Measurements from ENCODE around the gene CDADC1. TPM values are rescaled to one million over a fixed set of nuclear protein-coding genes. Genes with fewer than 3 reads are reported as not detected.
A peak's percentile ranks its signal among the peaks of the same experiment; 100 is the strongest.

The CDADC1 gene
- total RNA-seq, 1 experiment from 2014 or later, result 19.3 TPM

- Histone ChIP-seq H3K79me2 (ENCODE audit: low read length) (no peaks in the 10 kb centered on the region), H3K9me2 (replicated peaks; ENCODE audit: insufficient read depth, low read length) (no peaks in the 10 kb centered on the region), H3K4me3 (ENCODE audit: low read length) (peak overlapping the region; percentile 24; the same call in 1 of the 2 replicates), H3K9ac (ENCODE audit: low read length) (peak overlapping the region; percentile 54), H3K9me3 (ENCODE audit: low read length) (no peaks in the 10 kb centered on the region), H3K4me2 (ENCODE audit: low read depth, low read length, poor library complexity, severe bottlenecking) (peak overlapping the region; percentile 31), H2AFZ (ENCODE audit: low read length) (peak overlapping the region; percentile 63; the same call in 1 of the 2 replicates), H3K27ac (ENCODE audit: low read length) (peak overlapping the region; percentile 82), H3K4me1 (ENCODE audit: low read length) (peaks cover 57% of the 10 kb centered on the region), H3K36me3 (ENCODE audit: insufficient read depth, low read length) (no peaks in the 10 kb centered on the region), H4K20me1 (ENCODE audit: insufficient read depth, low read depth, low read length) (no peaks in the 10 kb centered on the region), H3K27me3 (ENCODE audit: low read length) (no peaks in the 10 kb centered on the region)
- peak; percentile 93 for DNase-seq
Observed at GRCh38 chr13:49300739-49301589, 53.2 kb downstream of the CDADC1 start.

DNA sequence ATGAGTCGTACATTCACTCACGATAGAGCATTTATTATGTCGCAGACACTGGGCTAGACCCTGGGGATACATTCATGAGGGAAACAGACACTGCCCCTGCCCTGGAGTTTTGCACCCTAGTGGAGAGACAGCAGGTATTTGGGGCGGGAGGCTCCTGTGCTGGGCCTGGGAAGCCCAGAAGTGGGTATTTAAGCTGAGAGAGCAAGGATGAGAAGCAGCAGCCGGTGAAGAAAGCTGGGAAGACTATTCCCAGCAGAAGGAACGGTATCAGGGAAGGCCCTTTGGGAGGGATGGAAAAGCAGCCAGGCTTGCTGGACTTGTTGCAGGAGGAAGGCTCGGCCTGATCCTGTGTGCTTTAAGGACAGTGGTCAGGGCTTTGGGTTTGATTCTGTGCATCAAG, 54.5 kb downstream of the CDADC1 start:
- Histone ChIP-seq H3K27ac (ENCODE audit: low read length) (peak overlapping the region; percentile 82), H3K9ac (ENCODE audit: low read length) (peak overlapping the region; percentile 54), H3K4me3 (ENCODE audit: low read length) (no peak overlapping the region; the same call in 1 of the 2 replicates), H3K9me2 (replicated peaks; ENCODE audit: insufficient read depth, low read length) (no peaks in the 10 kb centered on the region), H3K4me2 (ENCODE audit: low read depth, low read length, poor library complexity, severe bottlenecking) (peak overlapping the region; percentile 31), H3K79me2 (ENCODE audit: low read length) (no peaks in the 10 kb centered on the region), H3K9me3 (ENCODE audit: low read length) (no peaks in the 10 kb centered on the region), H4K20me1 (ENCODE audit: insufficient read depth, low read depth, low read length) (no peaks in the 10 kb centered on the region), H3K4me1 (ENCODE audit: low read length) (peaks cover 67% of the 10 kb centered on the region), H3K36me3 (ENCODE audit: insufficient read depth, low read length) (peaks cover under 1% of the 10 kb centered on the region; the same call in 1 of the 2 replicates), H3K27me3 (ENCODE audit: low read length) (no peaks in the 10 kb centered on the region), H2AFZ (ENCODE audit: low read length) (no peak overlapping the region)
- no peak for DNase-seq

- Histone ChIP-seq H4K20me1 (ENCODE audit: insufficient read depth, low read depth, low read length) (no peaks in the 10 kb centered on the region), H3K27ac (ENCODE audit: low read length) (peak overlapping the region; percentile 82), H2AFZ (ENCODE audit: low read length) (no peak overlapping the region), H3K9me3 (ENCODE audit: low read length) (no peaks in the 10 kb centered on the region), H3K9me2 (replicated peaks; ENCODE audit: insufficient read depth, low read length) (no peaks in the 10 kb centered on the region), H3K27me3 (ENCODE audit: low read length) (no peaks in the 10 kb centered on the region), H3K79me2 (ENCODE audit: low read length) (no peaks in the 10 kb centered on the region), H3K4me2 (ENCODE audit: low read depth, low read length, poor library complexity, severe bottlenecking) (peak overlapping the region; percentile 31), H3K4me3 (ENCODE audit: low read length) (no peak overlapping the region; the same call in 1 of the 2 replicates), H3K36me3 (ENCODE audit: insufficient read depth, low read length) (peaks cover 6% of the 10 kb centered on the region; the same call in 1 of the 2 replicates), H3K4me1 (ENCODE audit: low read length) (peaks cover 73% of the 10 kb centered on the region), H3K9ac (ENCODE audit: low read length) (peak overlapping the region; percentile 54; the same call in 1 of the 2 replicates)
- no peak for DNase-seq
Observed at GRCh38 chr13:49302817-49303216, 55.1 kb downstream of the CDADC1 start.

GRCh38 chr13:49303533-49304252, 56.0 kb downstream of the CDADC1 start:
- Histone ChIP-seq H2AFZ (ENCODE audit: low read length) (no peak overlapping the region), H3K36me3 (ENCODE audit: insufficient read depth, low read length) (peaks cover 6% of the 10 kb centered on the region; the same call in 1 of the 2 replicates), H3K27me3 (ENCODE audit: low read length) (no peaks in the 10 kb centered on the region), H4K20me1 (ENCODE audit: insufficient read depth, low read depth, low read length) (no peaks in the 10 kb centered on the region), H3K4me2 (ENCODE audit: low read depth, low read length, poor library complexity, severe bottlenecking) (peak overlapping the region; percentile 24), H3K9me2 (replicated peaks; ENCODE audit: insufficient read depth, low read length) (no peaks in the 10 kb centered on the region), H3K27ac (ENCODE audit: low read length) (peak overlapping the region; percentile 82), H3K9me3 (ENCODE audit: low read length) (no peaks in the 10 kb centered on the region), H3K9ac (ENCODE audit: low read length) (peak overlapping the region; percentile 54; the same call in 1 of the 2 replicates), H3K4me1 (ENCODE audit: low read length) (peaks cover 79% of the 10 kb centered on the region), H3K79me2 (ENCODE audit: low read length) (no peaks in the 10 kb centered on the region), H3K4me3 (ENCODE audit: low read length) (no peak overlapping the region)
- DNase-seq, result no peak

GRCh38 chr13:49304356-49304755, 56.6 kb downstream of the CDADC1 start:
- Histone ChIP-seq H3K4me3 (ENCODE audit: low read length) (no peak overlapping the region), H3K9me3 (ENCODE audit: low read length) (no peaks in the 10 kb centered on the region), H4K20me1 (ENCODE audit: insufficient read depth, low read depth, low read length) (no peaks in the 10 kb centered on the region), H3K9ac (ENCODE audit: low read length) (no peak overlapping the region), H3K27me3 (ENCODE audit: low read length) (no peaks in the 10 kb centered on the region), H3K4me2 (ENCODE audit: low read depth, low read length, poor library complexity, severe bottlenecking) (no peak overlapping the region), H2AFZ (ENCODE audit: low read length) (no peak overlapping the region), H3K36me3 (ENCODE audit: insufficient read depth, low read length) (peaks cover 6% of the 10 kb centered on the region; the same call in 1 of the 2 replicates), H3K79me2 (ENCODE audit: low read length) (no peaks in the 10 kb centered on the region), H3K9me2 (replicated peaks; ENCODE audit: insufficient read depth, low read length) (no peaks in the 10 kb centered on the region), H3K4me1 (ENCODE audit: low read length) (peaks cover 82% of the 10 kb centered on the region), H3K27ac (ENCODE audit: low read length) (peak overlapping the region; percentile 83)
- no peak for DNase-seq

- H2AFZ ChIP-seq (ENCODE audit: low read length), result no peak overlapping the region
- H3K4me1 ChIP-seq (ENCODE audit: low read length), result peaks cover 82% of the 10 kb centered on the region
- H3K4me2 ChIP-seq (ENCODE audit: low read depth, low read length, poor library complexity, severe bottlenecking), result peak overlapping the region; percentile 60
- H3K36me3 ChIP-seq (ENCODE audit: insufficient read depth, low read length), result peaks cover 6% of the 10 kb centered on the region; the same call in 1 of the 2 replicates
- H3K9me2 ChIP-seq (replicated peaks; ENCODE audit: insufficient read depth, low read length), result no peaks in the 10 kb centered on the region
- no peaks in the 10 kb centered on the region for H3K9me3 ChIP-seq (ENCODE audit: low read length)
- peak overlapping the region; percentile 35; the same call in 1 of the 2 replicates for H3K9ac ChIP-seq (ENCODE audit: low read length)
- DNase-seq, result no peak
- no peaks in the 10 kb centered on the region for H4K20me1 ChIP-seq (ENCODE audit: insufficient read depth, low read depth, low read length)
- no peaks in the 10 kb centered on the region for H3K79me2 ChIP-seq (ENCODE audit: low read length)
- H3K4me3 ChIP-seq (ENCODE audit: low read length), result peak overlapping the region; percentile 35
- H3K27ac ChIP-seq (ENCODE audit: low read length), result peak overlapping the region; percentile 83
- H3K27me3 ChIP-seq (ENCODE audit: low read length), result no peaks in the 10 kb centered on the region
Observed at GRCh38 chr13:49304763-49305700, 57.3 kb downstream of the CDADC1 start.

GRCh38 chr13:49305792-49306425, 58.2 kb downstream of the CDADC1 start:
- Histone ChIP-seq H3K27ac (ENCODE audit: low read length) (peak overlapping the region; percentile 83), H3K4me3 (ENCODE audit: low read length) (peak overlapping the region; percentile 35)

More at GRCh38 chr13:49305792-49306425, 58.2 kb downstream of the CDADC1 start:
- Histone ChIP-seq H4K20me1 (ENCODE audit: insufficient read depth, low read depth, low read length) (no peaks in the 10 kb centered on the region), H2AFZ (ENCODE audit: low read length) (no peak overlapping the region), H3K36me3 (ENCODE audit: insufficient read depth, low read length) (peaks cover 6% of the 10 kb centered on the region; the same call in 1 of the 2 replicates), H3K9me3 (ENCODE audit: low read length) (no peaks in the 10 kb centered on the region), H3K4me2 (ENCODE audit: low read depth, low read length, poor library complexity, severe bottlenecking) (peak overlapping the region; percentile 60), H3K9me2 (replicated peaks; ENCODE audit: insufficient read depth, low read length) (no peaks in the 10 kb centered on the region), H3K79me2 (ENCODE audit: low read length) (no peaks in the 10 kb centered on the region), H3K27me3 (ENCODE audit: low read length) (no peaks in the 10 kb centered on the region), H3K4me1 (ENCODE audit: low read length) (peaks cover 78% of the 10 kb centered on the region), H3K9ac (ENCODE audit: low read length) (peak overlapping the region; percentile 35)
- peak; percentile 81 for DNase-seq
